M059J (cell line): ENCODE measurements around the gene STK39. TPM values are rescaled to one million over a fixed set of nuclear protein-coding genes. Genes with fewer than 3 reads are reported as not detected.

Experiments used
- DNase-seq: peaks from one replicate; pipeline ENCODE4 v3.0.0-alpha.2; 2012; ENCODE audit warnings: low read depth
- total RNA-seq: library from RNA; depleted of rRNA; stranded (reverse); fragments of >200 nt; shearing (Covaris generic); gene quantifications from 2 replicates; pipeline ENCODE4 v1.2.3, GENCODE V29; 2014; rRNA removed

Gene STK39
- total RNA-seq, 1 experiment from 2014 or later, result 14.4 TPM

DNA sequence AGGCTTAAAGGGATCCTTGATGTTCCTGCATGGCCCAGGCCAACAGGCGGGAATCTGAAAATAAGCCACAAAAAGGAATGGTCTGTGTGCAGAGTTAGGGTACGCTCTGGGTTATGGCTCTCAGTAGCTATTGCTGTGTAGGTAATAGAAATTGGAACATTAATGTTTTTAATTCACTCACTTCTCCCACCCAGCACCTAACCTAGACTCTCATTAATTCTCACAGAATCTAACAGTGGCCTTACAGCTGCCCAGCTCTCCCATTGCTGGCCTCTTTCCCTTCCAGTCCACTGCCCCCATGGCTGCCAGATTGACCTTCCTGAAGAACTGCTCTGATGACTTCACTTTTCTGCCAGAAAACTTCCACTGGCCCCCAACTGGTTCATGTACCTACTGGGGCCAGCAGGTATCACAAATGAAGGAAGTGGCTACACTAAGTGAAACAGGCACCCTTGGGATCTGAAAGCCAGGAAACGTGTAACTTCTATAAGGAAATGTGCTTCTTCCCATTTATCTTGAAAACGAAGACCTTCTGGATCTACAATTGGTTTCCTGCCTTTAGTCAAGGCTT, 315.2 kb downstream of the STK39 start:
- DNase-seq, result no peak

DNA sequence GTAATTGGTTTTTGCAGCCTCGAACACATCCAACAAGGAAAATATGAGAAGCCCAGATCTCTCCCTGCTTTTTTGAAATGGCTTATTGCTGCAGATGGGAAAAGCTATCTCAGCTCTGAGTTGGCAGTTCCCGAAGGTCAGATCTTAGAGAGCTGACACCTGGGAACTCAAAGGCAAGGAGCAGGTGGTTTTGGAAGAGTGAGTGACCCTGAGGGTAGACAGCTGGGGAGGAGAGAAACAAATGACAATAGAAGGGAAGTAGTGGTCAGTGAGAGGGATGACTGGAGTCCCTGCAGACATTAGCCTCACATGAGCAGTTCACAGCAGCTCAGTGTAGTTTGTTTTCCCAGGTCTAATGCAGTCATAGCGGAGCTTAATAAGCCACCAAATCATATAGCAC, 317.9 kb downstream of the STK39 start:
- no peak for DNase-seq

DNA sequence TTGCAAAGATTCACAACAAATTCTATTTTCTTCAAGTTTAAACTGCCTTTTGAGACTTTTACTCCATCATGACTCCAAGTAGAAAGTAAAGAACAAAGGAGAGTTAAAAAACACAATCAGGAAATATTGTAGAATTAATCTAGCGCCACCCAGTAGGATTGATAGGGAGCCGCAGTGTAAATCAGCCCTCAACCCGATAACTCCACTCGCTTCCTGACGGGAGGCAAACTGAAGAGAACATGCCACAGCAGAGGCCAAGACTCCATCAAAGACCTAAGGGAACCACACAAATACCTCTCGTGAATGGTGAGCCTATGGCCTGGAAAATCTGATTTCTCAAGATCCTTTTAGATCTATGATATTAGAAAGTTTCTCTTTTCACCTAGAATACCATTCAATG, 319.0 kb downstream of the STK39 start:
- DNase-seq, result no peak

DNA sequence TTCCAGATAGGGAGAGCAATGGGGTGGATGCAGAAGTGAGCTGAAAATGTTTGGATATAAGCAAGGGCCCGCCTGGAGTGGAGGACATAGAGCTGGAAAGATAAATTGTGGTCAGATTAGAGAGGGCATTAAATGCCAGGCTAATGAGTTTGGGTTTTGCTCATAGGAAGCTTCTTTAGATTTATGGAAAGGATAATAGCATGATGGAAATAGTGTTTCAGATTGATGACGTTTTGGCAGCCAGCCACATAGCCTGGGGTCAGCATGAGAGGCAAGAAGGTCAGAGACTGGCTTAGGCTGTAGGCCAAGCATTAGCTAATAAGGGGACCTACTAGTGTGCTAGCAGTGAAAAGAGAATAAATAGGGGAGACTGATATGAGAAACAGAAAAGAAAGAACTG, 321.6 kb downstream of the STK39 start:
- DNase-seq, result peak; percentile 41

DNA sequence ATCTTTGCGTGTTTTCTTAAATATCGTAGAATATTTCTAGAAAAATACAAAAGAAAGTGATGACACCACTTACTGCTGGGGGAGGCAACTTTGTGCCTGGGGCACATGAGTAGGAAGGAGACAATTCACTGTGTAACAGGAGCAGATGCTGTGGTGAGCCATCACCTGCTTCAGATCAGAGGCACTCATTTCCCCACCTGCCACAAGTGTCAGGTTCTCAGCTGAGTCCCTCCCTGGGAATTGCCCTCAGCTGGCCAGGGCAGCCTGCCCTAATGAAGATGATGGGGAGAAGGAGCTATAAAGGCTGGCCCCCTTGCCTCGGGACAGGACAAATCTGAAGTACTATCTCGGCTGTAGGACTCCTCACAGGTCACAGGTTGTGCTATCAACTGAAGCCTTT, 322.8 kb downstream of the STK39 start:
- DNase-seq, result no peak

DNA sequence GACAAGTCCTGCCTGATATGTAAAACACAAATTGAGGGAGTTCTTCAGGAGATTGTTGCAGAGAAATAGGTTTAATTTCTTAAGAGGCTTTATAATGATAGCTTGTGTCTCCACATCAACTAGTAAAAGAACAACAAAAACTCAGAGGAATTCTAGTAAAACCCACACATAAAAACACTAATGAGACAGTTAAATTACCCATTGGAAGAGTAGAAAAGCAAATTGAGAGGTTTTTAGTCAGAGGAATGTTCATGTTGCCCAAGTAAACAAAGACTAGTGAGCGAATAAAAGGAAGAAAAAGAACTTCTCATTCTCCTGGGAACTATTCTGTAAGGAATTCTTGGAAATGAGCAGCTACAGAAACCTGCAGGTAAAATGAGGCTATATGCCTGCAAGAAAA, 330.6 kb downstream of the STK39 start:
- DNase-seq, result no peak

DNA sequence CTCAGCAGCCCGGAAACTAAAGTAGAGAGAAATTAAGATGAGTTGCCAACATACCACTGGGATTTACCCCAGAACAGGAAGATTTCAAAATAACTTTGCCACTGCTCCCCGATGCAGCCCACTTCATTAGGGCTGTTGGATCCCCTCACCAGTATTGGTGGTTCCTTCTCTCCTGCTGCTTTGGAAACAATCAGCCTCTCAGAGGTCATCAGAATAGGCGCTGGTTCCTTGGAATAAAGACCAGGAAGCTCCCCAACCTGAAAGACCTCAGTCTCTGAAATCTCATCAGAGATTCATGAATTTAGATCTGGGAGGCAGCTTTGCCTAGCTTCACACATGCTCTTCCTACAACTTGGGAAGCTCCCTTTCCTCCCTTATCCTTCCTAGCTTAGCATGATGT, 332.4 kb downstream of the STK39 start:
- DNase-seq, result no peak

DNA sequence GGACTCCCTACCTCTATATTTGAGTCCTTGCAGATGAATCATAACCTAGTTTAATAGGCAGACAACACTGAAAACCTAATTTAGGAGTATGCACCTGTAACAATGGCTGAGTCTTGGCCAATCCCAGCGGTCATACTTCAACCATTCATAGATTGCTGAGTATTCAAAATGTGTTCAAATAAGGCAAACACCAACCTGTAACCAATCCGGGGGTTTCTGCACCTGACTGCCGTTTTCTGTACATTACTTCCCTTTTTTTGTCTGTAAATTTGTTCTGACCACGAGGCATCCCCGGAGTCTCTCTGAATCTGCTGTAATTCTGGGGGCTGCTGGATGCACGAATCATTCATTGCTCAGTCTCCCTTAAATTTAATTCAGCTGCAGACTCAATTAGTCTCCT, 338.6 kb downstream of the STK39 start:
- no peak for DNase-seq

DNA sequence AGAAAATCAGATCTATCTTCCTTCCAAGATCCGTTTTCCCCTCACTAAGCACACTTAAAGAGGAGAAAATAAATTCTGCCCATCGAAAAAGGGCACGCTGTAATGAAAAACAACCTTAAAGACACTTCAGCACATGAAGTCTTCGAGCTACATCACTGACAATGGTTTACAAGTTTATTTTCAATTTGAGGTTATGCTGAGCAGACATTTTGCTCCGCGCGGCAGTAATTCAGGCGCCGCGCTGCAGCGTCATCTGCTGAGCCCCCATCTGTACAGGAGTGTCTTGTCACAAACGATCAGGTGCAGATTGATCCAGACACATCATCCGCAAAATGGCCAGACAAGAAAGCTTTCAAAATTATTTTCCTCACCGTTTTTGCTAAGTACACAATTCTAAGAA, 341.7 kb downstream of the STK39 start:
- no peak for DNase-seq

Other genes with a start within 250 kb of the STK39 start
- 13.9 and 22.8 TPM in 2 replicates for gene CERS6, start 208.7 kb upstream of the STK39 start, total RNA-seq